ENCODE measurements around the gene AHNAK.

- TF ChIP-seq EZH2 (IDR thresholded peaks at IDR 0.05; ENCODE audit: insufficient read depth, poor library complexity, severe bottlenecking) = no peak
- no peak for TF ChIP-seq EZH2phosphoT487 (IDR thresholded peaks at IDR 0.05; ENCODE audit: insufficient read depth, low read depth)
Observed at GRCh38 chr11:62553839-62554361, 7.3 kb upstream of the AHNAK start.
